Retina (tissue), 1 donor: ENCODE measurements around the gene SCP2.

ENCODE experiments used
- DNase-seq: peaks from one replicate; pipeline ENCODE4 v3.0.0-alpha.2; 2016

SCP2 gene

GRCh38 chr1:53069663-53070327 is 142.7 kb downstream of the SCP2 start:
- no peak for DNase-seq

DNA sequence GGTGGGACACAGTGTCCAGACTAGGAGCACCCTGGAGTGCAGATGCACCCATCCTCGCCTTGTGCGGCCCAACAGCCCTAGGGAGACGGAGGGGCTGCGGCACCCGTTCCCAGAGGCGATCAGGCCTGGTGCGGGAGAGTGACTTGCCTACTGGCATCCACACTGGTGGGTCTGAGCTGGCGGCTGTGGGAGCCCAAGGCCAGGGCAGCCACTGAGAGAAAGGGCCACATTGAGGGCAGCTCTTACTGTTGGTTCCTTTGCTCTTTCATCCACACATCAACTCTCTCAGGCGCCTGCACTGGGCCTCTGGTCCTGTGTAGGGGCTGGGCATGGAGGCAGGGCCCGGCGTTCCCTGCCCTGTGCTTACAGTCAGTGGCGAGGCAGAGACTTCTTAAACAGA is 143.5 kb downstream of the SCP2 start:
- DNase-seq: no peak

- no peak for DNase-seq
Observed at GRCh38 chr1:53071167-53071865, 144.2 kb downstream of the SCP2 start.

DNA sequence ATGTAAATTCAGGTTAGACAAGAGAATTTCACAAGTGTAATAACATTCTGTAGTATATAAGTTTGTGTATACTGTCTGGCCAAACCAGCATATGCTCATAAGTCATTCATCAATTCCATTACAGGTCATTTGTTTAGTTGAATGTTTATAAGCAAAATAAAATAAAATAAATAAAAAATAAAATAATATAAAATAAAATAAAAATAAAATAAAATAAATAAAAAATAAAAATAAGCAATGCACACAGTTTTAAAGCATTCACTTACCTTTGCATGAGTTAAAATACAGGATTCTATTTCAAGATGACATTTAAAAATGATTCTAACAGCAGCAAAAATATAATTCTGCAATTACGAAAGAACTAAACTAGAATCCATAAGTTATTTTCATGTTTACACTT is 144.8 kb downstream of the SCP2 start:
- DNase-seq: no peak

- DNase-seq: no peak
Observed at GRCh38 chr1:53073287-53073686, 146.2 kb downstream of the SCP2 start.

DNA sequence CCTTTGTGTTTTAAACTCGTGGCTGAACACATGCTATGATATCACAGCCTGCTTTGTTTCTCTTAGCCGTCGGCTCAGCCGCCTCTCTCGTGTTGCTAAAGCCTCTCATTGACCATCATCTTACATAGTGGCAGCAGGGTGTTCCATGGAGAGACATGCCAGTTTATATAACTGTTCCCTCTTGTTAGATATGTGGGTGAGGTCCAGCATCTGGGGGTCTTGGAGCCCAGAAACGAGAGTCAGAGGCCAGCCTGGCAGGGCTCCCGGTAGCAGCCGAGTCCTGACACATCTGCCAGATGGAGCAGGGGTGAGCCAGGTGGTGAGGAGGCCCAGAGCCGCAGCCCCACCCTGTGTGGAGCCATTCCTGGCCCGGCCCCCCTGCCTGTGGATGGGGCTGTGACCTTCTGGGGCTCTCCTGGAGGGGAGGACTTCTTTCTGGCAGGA is 146.8 kb downstream of the SCP2 start:
- peak; percentile 65 for DNase-seq

DNA sequence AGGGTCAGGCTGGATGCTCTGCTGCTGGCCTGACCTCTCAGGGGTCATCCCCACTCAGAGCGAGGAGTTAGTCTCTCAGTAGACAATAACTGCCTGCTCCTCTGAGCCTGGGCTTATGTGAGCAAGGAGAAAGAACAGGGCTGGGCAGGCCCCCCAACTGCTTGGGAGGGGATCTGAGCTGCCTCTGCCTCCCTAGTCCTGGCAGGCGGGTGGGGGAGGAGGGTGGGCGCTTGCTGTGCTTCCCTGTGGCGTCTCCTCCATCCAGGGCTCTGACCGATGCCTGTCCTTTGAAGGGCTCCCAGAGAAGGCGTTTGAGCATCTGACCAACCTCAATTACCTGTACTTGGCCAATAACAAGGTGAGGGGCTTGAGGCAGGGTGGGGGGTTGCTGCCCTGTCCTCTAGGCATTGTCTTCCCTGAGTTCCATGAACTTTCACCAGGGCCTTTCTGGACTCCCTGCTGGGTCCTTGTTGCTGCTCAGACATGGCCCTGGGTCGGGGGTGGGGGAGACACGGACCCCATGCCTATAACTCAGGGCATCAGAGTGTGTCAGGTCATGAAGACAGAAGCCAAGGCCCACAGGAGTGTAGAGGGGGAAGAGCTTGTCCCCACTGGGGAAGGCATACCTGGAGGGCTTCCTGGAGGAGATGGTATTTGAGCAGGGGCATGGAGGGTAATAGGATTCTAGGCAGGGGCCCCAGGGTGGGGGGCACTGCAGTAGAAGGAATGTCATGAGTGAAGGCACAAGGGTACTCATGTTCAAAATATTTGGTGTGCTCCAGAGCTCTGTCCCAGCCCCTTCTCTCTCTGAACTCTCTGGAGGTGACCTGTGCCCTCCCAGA is 147.5 kb downstream of the SCP2 start:
- no peak for DNase-seq

DNA sequence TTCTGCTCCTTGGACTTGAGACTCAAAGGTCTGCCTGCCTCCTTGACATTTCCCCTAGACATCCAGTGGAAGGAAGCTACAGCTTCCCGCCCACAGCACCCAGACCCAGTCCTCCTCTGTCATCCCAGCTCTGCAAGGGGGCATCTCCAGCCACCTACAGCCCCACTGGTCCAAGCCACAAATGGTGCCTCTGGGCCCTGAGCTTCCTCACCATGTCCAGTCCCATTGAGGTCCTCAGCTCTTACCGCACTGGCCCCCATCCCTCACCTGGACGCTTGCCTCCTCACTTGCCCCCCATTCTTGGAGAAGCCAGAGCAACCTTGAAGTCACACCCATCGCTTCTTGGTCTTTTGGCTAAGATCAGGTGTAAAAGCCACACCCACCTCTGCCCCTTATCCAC is 148.1 kb downstream of the SCP2 start:
- no peak for DNase-seq

GRCh38 chr1:53075761-53076163 is 148.7 kb downstream of the SCP2 start:
- no peak for DNase-seq

DNA sequence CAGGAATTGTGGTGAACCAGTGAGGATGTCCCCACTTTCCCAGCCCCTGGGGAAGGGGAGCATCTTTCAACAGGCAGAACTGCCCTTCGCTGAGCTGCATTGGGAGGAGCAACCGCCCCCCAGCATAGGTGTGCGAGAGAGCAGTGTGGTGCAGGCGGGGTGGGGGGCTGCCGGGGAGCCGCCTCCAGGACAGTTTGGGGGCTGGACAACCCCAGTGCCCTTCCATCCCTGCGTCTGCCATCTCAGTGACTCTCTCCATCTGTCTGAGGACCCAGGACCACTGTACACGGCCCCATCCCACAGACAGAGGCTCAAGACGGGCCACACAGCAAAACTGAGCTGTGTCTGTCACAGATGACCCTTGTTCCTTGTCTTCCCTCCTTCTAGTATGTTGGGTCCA is 149.1 kb downstream of the SCP2 start:
- no peak for DNase-seq

GRCh38 chr1:53076721-53077598 is 149.9 kb downstream of the SCP2 start:
- DNase-seq: no peak

DNA sequence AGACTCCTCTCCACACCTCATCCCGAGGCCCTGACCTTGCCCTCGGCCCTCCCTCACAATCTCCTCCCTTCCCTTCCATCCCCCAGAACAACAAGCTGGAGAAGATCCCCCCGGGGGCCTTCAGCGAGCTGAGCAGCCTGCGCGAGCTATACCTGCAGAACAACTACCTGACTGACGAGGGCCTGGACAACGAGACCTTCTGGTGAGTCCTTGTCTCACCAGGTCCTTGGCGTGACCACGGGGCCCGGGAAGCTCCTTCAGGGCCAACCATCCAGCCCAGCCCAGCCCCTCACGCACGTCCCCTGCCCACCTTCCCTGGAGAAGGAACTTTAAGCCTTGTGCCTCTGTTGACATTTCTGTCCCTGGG is 150.5 kb downstream of the SCP2 start:
- DNase-seq: no peak

GRCh38 chr1:53078333-53079101 is 151.4 kb downstream of the SCP2 start:
- no peak for DNase-seq

DNA sequence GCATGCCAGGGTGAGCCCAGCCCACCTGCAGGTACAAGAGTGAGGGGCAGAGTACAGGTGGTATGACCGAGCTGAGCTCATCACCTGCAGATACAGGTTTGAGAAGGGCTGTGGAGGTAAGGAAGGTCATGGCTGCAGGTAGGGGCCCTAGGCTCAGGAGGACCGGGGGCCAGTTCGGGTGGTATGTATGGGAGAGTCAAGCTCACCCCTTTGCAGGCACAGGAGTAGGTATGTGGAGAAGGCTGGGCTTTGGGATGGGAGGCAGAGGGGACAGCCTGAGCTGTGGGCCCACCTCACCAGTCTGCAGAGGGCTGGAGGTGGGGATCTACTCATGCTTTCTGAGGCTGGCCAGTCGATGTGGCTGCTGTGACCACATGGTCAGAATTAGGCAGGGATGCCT is 152.2 kb downstream of the SCP2 start:
- no peak for DNase-seq

GRCh38 chr1:53080041-53080440 is 153.0 kb downstream of the SCP2 start:
- DNase-seq: no peak

DNA sequence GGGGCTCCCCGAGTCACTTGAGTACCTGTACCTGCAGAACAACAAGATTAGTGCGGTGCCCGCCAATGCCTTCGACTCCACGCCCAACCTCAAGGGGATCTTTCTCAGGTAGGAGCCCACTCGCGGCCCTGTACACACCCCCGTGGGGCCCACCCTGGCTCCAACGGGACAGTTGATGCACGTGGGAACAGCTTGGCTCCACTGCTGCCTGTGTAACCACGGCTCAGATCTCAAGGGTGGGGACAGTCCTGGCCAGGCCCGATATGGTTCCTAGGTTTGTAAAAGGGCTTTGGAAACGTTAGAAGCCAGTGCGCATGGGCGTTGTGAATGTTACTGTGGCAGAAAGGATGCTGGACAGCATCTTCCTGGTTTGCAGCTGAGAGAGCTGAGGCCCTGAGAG is 153.7 kb downstream of the SCP2 start:
- no peak for DNase-seq

- no peak for DNase-seq
Observed at GRCh38 chr1:53081384-53082066, 154.4 kb downstream of the SCP2 start.

DNA sequence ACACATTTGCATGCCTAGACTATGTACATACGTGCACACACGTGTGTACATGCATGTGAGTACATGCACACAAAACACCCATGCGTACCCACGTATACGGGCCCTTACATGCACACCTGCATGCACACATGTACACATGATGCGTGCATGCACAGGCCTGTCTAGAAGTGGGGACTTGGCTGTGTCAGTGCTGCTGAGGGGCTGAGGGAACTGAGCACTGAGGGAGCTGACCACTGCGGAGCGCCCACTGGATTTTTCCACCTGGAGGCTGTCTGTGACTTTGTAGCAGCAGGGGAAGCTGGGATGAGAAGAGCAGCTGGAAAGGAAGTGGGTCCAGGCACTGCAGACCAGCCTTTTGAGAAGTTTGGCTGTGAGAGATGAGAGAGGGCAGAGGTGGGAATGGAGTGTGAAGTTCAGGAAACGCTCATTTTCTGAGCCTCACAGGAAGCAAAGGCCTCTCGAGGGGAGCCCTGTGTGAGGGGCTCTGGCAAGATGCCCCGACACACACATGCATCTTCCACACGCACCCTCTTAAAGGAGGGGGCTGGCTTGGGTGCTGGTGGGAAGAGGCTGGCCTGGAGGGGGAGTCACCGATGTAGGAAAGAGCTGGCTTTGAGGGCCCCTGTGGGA is 155.9 kb downstream of the SCP2 start:
- no peak for DNase-seq

DNA sequence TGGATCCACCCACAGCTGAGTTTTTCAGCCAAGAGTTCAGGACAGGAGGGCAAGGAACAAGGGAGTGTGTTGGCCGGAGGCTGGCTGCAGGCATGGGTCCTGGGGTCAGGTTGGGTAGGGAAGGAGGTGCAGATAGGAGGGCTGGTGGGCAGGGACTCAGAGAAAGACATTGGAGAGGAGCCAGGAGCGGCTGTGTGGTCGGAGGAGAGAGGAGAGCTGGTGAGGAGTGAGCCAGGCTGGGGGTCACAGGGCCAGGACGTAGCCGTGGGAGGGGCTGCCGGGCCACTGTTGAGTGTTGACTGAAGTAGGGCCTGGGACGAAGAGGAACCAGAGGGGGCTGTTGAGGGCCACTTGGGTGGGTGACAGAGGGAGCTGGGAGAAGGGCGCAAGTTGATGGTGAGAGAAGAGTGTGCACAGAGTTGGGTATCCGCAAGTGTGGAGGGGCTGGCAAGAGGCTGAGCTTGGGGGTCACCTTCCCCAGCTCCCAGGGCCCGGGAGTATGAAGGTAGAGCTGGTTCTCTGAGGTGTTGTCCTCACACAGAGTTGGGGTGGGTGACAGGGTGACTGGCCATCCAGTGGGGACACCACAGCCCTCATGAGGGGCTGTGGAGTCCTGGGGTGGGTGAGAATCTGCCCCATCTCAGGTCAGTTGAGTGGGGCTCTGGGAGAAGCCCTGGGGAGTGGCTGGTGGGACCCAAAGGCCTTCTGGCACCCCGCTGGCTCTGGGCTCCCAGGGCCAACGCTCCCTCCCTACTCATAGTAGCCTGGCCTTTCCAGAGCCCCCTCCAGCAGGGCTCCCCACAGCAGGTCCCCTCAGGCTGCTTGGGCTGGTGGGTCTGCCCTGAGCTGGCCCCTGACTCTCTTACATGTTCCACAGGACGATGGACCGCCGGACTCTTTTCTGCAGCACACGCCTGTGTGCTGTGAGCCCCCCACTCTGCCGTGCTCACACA is 156.8 kb downstream of the SCP2 start:
- no peak for DNase-seq

DNA sequence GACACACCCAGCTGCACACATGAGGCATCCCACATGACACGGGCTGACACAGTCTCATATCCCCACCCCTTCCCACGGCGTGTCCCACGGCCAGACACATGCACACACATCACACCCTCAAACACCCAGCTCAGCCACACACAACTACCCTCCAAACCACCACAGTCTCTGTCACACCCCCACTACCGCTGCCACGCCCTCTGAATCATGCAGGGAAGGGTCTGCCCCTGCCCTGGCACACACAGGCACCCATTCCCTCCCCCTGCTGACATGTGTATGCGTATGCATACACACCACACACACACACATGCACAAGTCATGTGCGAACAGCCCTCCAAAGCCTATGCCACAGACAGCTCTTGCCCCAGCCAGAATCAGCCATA is 157.5 kb downstream of the SCP2 start:
- DNase-seq: no peak
